H1 (cell line): Measurements from ENCODE around the gene MUC5AC. TPM values are rescaled to one million over a fixed set of nuclear protein-coding genes. Genes with fewer than 3 reads are reported as not detected.

Experiments
- CEBPB ChIP-seq: IDR thresholded peaks from 2 replicates; pipeline ENCODE4 v1.6.1; 2012; ENCODE audit warnings: low read depth, low read length
- CREB1 ChIP-seq: IDR thresholded peaks from 2 replicates; pipeline ENCODE4 v1.6.1; 2012; ENCODE audit warnings: inconsistent platforms
- NANOG ChIP-seq: IDR thresholded peaks from 2 replicates; pipeline ENCODE4 v1.6.1; 2011; ENCODE audit warnings: low read length, low read depth, mild to moderate bottlenecking, inconsistent platforms; ENCODE audit not compliant: insufficient read depth, poor library complexity, severe bottlenecking
- NRF1 ChIP-seq: IDR thresholded peaks from 2 replicates; pipeline ENCODE4 v1.6.1; 2011; ENCODE audit warnings: mild to moderate bottlenecking, low read depth, low read length, improper control_type of control experiment
- RAD21 ChIP-seq, 2 experiments: IDR thresholded peaks in 1 of 2; conservative IDR thresholded peaks in 1 of 2; 2 replicates each; pipeline ENCODE4 v1.6.1; 2011; ENCODE audit warnings: low read depth in 2 of 2, low read length in 2 of 2, improper control_type of control experiment in 1 of 2, inconsistent platforms in 1 of 2, mild to moderate bottlenecking in 1 of 2, moderate library complexity in 1 of 2
- RBBP5 ChIP-seq: IDR thresholded peaks from 2 replicates; pipeline ENCODE4 v1.7.1; 2012; ENCODE audit warnings: low read depth, mild to moderate bottlenecking, inconsistent platforms, low read length, moderate library complexity, borderline replicate concordance
- SIRT6 ChIP-seq: IDR thresholded peaks from one replicate; pipeline ENCODE4 v1.7.1; 2012; ENCODE audit warnings: low read length, inconsistent platforms
- SP1 ChIP-seq: IDR thresholded peaks from 2 replicates; pipeline ENCODE4 v1.6.1; 2011; ENCODE audit warnings: low read depth, low read length
- polyA plus RNA-seq, 7 experiments: library from polyadenylated mRNA; depleted of rRNA in 3 of 7; stranded (reverse) in 5 of 7; unstranded in 2 of 7; fragments of >200 nt in 5 of 7; fragments of 200-250 nt in 2 of 7; gene quantifications; 1 replicate in 5 of 7; 2 replicates in 1 of 7; 4 replicates in 1 of 7; pipeline versions ENCODE4 v1.2.1 to v1.2.3, GENCODE V29; 2011 to 2013; ENCODE audit warnings: missing spikeins in 2 of 7, mixed read lengths in 2 of 7
- total RNA-seq: library from RNA; stranded (reverse); fragmentation: NEBNext Ultra II Directional; extraction: Animal tissue kit (Norgen Biotek cat#: 25700); gene quantifications from 2 replicates; pipeline ENCODE4 v1.2.1, GENCODE V29; 2021

The MUC5AC gene
- total and polyA plus RNA-seq, 2 of the 8 experiments (the other 6 are each of a cell fraction or from before 2014, with no cell fraction given), result not detected

DNA sequence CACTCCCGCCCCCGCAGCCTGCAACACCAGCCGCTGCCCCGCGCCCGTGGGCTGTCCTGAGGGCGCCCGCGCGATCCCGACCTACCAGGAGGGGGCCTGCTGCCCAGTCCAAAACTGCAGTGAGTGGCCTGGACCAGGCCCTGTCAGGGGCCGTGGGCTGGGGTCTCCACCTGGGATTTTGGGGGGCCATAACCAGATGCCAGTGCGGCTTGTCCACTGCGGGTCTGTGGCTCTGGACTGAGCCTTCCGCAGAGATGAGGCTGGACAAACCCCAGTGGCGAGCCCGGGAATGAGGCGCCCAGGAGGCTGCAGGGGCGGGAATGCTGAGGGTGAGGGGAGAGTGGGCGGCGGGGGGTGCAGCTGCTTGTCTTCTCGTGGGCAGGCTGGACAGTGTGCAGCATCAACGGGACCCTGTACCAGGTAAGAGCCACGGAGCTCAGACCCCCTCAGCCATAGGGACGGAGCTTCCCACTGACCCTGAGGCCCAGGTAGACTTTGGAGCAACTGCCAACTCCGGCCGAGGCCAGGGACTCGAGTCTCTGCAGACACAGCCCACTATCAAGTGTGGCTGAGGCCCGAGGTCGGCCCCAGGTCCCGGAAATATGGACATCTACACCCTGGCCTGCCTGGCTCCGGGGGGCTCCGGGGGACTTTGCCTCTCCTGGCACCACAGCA is 40.3 kb downstream of the MUC5AC start (continued):
- TF ChIP-seq RAD21 (IDR thresholded peaks at IDR 0.05 in 1 of 2, conservative IDR thresholded peaks at IDR 0.05 in 1 of 2; ENCODE audit: low read depth in 2 of 2, low read length in 2 of 2) (peak in 1 of 2 experiments; percentile 27; a peak in 1 of 4 replicates), NRF1 (no peak), CREB1 (no peak), SIRT6 (no peak), SP1 (no peak), NANOG (no peak), CEBPB (no peak), RBBP5 (no peak)
- TF ChIP-seq, all 59 proteins: peak for 3
